Adipose tissue (tissue), 3 donors: ENCODE data around the gene TNNT2. TPM values are rescaled to one million over a fixed set of nuclear protein-coding genes. Genes with fewer than 3 reads are reported as not detected.

ENCODE experiments used
- H3K27ac ChIP-seq: one replicate; pipeline ENCODE4 v1.5.1; 2013; ENCODE audit warnings: low read depth, low read length
- WGBS, 3 donors: extraction: QIAGEN DNeasy Blood & Tissue Kit; methylation state at CpG; one replicate each; pipeline ENCODE4 v1.1.7; 2013; 5-methylcytosine and 5-hydroxymethylcytosine counted together
- polyA plus RNA-seq, 3 donors: library from polyadenylated mRNA; stranded (reverse); fragments of 200-250 nt; gene quantifications; one replicate each; pipeline ENCODE4 v1.2.3, GENCODE V29; 2013
- donor health status: healthy with polysubstance abuse.
- donor health status: Bipolar disorder and iron deficiency.
- donor health status: healthy.

TNNT2 gene
- polyA plus RNA-seq, 3 donors, result 0.91 to 23.8 (median 1.1) TPM

DNA sequence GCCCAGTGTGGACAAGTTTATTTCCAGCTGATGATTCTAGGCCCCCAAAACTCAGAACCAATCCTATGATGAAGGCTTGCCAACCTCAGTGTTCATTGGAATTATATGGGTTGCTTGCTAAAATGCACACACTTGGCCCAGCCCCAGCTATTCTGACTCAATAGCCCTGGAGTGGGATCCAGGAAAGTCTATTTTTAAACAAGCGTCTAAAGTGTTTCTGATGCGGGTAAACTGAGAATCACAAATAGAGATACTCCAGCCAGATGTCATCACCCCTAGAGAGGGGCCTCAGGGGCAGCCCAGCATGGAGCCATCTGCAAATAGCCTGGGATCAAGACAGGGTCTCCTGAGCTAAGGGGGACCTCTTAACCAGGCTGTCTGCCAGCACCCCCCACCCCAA lies 48.2 kb downstream of the TNNT2 start:
- no peak overlapping the region for H3K27ac ChIP-seq
- WGBS, 3 donors, result 59 to 79% (median 78%) methylated on average over 2 of the region's 2 CpGs

DNA sequence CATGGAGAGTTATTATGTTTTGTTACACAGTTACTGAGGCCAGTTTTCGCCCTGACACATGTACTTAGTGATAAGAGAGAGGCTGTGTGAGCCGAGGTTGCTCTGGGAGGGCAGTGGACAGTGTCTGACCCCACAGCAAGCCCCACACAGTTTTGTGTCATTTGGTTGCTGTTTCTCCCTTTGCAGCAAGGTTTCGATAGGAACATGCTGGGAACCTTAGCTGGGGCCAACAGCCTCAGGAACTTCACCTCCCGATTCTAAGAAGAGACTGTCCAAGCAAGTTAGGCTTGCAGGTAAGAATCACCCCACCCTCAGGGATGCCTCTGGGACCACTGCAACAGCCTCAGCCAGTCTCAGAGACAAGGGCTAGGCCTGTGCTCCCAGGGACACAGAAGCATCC lies 48.9 kb downstream of the TNNT2 start:
- WGBS, 3 donors, result 72 to 85% (median 84%) methylated on average over 4 of the region's 4 CpGs
- H3K27ac ChIP-seq, result no peak overlapping the region

DNA sequence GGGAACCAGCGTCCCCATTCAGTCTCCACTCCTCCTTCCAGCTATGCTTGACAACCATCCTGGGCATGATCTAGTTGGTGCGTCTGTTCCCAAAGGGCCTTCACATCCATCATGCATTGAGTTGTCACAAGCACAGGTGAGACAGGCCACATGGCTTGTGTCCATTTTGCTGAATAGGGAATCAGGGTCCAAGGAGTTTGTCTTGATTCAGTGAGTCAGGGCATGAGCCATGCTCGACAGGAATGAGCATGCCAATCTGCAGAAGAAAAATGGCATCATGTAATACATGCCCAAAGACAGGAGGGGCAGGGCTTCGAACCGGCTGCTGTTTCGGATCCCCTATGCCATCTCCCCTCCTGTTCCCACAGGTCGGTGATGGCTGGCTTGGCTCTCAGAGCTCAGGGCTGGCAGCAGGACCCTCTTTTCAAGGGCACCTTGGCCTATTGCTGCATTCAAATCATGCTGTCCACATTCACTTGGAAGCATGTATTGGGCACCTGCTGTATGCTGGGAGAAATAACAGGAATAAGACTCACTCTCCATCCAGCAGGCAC lies 49.7 kb downstream of the TNNT2 start:
- 86 to 95% (median 95%) methylated on average over 7 of the region's 7 CpGs for WGBS, 3 donors
- H3K27ac ChIP-seq, result no peak overlapping the region

DNA sequence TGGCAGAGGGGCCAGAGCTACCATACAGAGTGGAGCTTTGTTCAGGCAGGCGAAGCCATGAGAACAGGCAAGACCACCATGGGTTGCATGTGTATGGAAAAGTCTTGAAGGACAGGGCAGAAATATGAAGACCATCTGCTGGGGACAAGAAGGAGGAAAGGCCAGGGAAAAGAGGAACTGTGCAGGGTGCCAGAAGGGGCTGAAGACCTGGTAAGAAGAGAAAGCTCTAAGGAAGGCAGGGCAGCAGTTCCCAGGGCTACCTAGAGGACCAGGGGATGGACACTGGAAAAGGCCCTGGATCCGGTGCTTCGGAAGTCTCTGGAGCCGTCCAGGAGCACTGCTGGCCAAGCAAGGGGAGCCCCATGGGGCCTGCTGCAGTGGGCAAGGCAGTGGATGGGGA lies 50.8 kb downstream of the TNNT2 start:
- 70 to 90% (median 83%) methylated on average over 4 of the region's 4 CpGs for WGBS, 3 donors
- no peak overlapping the region for H3K27ac ChIP-seq

DNA sequence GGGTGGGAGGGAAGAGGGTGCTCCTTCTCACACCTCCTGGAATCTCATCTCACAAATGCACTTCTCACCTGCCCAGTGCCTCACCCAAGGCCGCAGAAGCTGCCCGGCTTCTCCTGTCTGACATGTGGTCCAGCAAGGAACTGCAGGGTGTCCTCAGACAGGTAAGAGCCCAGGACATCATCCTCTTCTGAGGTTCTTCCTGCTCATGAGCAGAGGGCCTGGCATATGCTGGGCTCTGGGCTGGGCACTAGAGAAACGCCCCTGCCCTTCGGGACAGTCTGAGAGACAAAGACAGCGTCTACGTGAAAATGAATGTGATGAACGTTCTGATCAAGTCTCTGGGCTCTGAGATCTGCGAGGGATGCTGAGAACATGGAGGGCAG lies 51.8 kb downstream of the TNNT2 start:
- H3K27ac ChIP-seq, result no peak overlapping the region
- 89 to 96% (median 94%) methylated on average over 8 of the region's 8 CpGs for WGBS, 3 donors

DNA sequence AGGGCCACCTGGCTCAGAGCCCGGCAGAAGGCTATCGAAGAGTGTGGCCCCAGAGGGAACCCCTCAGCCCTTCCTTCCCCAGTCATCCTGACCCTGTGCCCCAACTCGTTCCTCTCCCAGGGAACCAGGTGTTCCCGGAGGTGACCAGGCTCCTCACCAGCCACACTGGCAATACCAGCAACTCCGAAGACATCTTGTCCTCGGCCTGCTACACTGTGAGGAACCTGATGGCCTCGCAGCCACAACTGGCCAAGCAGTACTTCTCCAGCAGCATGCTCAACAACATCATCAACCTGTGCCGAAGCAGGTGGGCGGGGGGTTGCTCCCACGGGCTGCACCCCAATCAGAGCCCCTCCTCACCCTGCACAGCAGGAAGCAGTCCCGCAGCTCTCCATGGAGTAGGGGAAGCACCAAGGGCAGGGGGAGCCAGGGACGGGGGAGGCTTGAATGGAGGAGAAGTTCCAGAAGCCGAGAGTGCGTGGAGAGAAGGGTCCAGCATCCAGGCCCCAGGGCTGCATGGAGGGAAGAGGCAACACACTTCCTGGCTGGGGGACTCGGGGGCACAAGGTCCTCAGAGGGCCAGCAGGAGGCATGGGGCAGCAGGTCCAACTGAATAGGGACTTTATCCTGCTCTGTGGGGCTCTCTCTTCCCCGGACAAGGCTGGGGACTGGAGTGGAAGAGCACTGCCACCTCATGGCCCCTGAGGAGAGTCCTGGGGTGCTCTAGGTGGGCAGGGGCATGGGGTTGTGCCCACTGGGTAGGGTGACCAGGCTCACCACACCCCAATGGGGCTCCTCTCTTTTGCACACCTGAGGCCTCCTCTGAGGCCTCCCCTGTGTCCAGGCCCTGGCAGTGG lies 52.4 kb downstream of the TNNT2 start:
- WGBS, 3 donors, result 76 to 79% (median 78%) methylated on average over 15 to 16 of the region's 16 CpGs
- H3K27ac ChIP-seq, result no peak overlapping the region

DNA sequence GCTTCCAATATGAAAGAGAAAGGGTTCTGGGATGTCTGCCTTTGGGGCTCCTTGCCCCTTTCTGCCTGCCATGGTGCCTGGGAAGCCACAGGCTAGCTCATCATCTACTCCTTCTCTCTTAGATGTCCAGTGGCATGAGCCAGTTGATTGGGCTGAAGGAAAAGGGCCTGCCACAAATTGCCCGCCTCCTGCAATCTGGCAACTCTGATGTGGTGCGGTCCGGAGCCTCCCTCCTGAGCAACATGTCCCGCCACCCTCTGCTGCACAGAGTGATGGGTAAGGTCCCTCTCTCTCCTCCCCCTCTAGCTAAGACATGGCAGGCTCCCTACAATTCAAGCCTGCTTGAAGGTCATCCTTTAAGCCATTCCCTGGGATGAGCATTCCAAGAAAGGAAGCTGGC lies 53.2 kb downstream of the TNNT2 start:
- WGBS, 3 donors, result 95 to 97% (median 95%) methylated on average over 4 of the region's 4 CpGs
- H3K27ac ChIP-seq, result no peak overlapping the region

DNA sequence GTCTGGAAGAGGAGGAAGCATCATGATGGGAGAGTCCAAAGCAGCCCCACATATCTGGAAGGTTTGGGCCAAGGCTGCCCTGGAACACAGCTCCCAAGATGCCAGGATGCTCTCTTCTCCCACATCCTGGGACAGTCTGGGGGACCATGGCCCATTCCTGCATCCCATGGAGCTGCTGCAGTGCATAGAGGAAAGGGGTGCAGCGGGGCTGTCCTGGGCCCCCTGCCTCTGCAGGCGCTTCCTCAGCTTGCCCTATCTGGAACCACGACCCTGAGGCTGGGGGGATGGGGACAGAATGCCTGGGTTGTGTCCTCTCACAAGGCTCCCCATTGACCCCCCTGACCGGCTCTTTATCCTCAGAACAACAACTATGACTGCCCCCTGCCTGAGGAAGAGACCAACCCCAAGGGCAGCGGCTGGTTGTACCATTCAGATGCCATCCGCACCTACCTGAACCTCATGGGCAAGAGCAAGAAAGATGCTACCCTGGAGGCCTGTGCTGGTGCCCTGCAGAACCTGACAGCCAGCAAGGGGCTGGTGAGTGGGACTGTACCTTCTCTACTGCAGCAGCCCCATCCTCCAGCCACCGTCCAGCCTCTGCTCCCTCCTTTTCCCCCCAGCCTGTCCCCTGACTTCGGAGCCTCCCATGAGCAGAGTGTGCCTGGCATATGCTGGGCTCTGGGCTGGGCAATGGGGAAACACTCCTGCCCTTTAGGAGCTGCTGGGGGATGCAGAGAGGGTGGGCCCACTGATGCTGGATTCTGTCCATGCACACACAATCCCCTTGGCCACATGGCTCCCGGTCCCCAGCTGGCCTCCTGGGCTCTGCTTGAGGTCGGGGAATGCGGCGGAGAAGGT lies 54.6 kb downstream of the TNNT2 start:
- 88 to 92% (median 91%) methylated on average over 12 of the region's 12 CpGs for WGBS, 3 donors
- H3K27ac ChIP-seq, result no peak overlapping the region

DNA sequence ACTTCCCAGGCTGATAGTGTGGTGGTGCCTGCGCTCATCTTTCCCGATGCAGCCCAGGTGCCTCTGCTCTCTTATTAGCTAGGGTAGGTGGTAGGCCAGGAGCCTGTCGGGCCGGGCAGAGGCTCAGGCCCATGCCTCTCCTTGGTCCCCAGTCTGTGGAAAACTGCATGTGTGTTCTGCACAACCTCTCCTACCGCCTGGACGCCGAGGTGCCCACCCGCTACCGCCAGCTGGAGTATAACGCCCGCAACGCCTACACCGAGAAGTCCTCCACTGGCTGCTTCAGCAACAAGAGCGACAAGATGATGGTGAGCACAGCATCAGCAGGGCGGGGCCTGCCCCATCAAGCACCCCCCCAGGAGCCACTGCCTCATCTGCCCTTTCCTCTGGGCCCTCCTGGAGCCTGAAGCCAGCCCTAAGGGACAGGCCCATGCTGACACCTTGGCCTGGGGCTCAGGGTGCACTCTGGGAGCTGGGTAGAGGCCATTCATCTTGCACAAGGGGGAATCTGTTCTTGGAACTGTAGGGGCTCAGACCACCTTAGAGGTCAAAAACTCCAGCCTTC lies 55.6 kb downstream of the TNNT2 start:
- WGBS, 3 donors, result 87 to 90% (median 90%) methylated on average over 15 of the region's 15 CpGs
- H3K27ac ChIP-seq, result no peak overlapping the region

DNA sequence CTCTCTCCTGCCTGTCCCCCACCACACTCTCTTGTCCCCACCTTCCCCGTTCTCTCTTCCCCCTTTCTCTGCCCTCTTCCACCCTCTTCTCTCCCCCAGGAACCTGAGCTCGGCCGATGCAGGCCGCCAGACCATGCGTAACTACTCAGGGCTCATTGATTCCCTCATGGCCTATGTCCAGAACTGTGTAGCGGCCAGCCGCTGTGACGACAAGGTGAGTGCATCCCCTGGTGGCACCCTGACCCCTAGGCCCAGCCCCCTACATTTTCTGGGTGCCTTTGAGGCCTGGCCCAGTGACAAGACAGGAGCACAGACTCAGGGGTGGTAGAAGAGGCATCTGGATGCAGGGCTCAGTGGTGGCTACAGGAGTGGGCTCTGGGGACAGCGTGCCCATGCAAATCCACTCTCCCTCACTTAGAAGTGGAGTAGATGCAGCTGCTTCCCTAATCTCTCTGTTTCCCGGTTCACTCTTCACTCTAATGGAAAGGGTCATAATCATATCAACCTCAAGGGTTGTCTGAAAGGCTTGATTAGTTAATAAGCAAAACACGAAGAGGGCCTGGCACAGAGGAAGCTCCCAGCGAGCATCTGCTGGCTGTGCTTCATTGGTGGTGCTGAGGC lies 57.2 kb downstream of the TNNT2 start:
- WGBS, 3 donors, result 74 to 85% (median 80%) methylated on average over 12 of the region's 12 CpGs

DNA sequence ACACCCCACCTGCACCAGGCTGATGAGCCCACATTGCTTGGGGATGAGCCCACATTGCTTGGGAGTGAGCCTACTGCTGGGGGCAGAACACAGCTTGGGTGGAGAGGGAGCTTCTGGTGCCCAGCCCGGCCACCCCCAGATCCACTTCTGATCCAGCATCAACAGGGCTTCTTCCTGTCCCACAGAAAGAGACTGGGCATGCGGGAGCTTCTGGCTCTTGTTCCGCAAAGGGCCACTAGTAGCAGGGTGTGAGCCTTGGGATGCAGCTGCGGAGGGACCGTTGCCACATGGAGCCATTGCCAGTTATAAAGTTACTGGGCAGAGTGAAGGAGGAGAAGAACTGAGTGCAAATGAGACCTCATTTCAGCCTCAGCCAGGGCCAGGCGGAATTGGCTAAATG lies 57.8 kb downstream of the TNNT2 start:
- no peak overlapping the region for H3K27ac ChIP-seq
- WGBS, 3 donors, result 90 to 97% (median 96%) methylated on average over 4 to 6 of the region's 6 CpGs

More for the DNA sequence above, 57.2 kb downstream of the TNNT2 start:
- H3K27ac ChIP-seq, result no peak overlapping the region

DNA sequence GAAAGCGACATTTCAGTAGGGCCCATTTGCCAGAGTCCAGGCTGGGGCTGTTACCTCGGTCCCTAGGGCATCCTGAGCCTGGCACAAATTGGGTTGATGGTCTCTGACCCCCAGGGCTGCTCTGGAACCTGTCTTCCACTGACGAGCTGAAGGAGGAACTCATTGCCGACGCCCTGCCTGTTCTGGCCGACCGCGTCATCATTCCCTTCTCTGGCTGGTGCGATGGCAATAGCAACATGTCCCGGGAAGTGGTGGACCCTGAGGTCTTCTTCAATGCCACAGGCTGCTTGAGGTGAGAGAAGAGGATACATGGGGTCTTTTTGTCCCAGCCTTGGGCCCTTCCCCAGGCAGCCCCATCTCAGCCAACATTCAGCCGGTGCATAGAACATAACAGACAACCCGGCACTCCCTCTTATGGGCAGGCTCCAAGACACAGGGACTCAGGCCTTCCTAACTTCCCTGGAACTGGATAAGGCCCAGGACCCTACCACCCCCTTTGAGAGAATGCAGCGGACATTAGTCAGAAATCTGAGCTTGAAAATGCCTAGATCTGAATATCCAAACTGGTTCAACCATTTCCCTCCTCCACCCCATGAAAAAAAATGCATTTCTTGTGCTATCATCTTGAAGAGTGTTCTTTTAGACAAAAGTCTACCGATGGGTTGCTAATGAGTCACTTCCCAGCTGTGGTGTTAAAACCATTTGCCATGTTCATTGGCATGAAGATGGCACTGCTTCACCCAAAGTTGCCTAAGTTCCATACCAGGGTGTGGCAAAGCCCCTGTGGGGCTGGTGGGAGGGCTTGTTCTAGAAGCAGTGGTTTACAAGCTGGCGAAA lies 58.8 kb downstream of the TNNT2 start:
- WGBS, 3 donors, result 84 to 88% (median 86%) methylated on average over 15 of the region's 15 CpGs
- no peak overlapping the region for H3K27ac ChIP-seq

DNA sequence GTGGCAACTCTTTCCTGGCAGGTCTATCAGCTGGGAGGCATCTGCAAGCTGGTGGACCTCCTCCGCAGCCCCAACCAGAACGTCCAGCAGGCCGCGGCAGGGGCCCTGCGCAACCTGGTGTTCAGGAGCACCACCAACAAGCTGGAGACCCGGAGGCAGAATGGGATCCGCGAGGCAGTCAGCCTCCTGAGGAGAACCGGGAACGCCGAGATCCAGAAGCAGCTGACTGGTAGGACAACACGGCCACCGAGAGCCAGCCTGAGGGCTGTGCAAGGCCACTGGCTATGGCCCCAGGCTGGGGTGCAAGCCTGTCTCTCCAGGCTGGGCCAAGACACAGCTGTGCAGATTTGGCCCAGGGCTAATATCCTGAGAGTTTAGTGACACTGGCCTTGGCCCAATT lies 59.9 kb downstream of the TNNT2 start:
- H3K27ac ChIP-seq, result no peak overlapping the region
- WGBS, 3 donors, result 87 to 95% (median 92%) methylated on average over 13 of the region's 13 CpGs

DNA sequence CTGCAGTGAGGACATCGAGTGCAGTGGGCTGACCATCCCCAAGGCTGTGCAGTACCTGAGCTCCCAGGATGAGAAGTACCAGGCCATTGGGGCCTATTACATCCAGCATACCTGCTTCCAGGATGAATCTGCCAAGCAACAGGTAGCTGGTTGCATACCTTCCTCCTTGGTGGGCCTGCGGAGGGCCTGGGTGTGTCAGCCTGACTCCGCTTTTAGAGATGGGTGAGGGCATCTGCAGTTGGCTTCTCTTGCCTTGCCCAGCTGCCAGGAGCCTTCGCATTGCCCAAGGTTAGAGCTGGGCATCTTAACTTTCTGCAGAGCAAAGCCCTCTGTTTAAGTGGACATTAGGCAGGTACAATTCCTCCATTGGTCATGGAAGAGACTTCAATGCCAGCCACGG lies 60.9 kb downstream of the TNNT2 start:
- no peak overlapping the region for H3K27ac ChIP-seq
- 92 to 93% (median 92%) methylated on average over 5 of the region's 5 CpGs for WGBS, 3 donors

DNA sequence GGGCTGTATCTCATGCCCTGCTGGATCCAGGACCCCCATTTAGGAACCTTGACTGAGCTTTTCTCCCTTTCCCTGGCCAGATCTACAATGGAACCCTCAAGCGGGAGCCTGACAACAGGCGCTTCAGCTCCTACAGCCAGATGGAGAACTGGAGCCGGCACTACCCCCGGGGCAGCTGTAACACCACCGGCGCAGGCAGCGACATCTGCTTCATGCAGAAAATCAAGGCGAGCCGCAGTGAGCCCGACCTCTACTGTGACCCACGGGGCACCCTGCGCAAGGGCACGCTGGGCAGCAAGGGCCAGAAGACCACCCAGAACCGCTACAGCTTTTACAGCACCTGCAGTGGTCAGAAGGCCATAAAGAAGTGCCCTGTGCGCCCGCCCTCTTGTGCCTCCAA lies 64.4 kb downstream of the TNNT2 start:
- WGBS, 3 donors, result 93 to 95% (median 94%) methylated on average over 16 of the region's 16 CpGs
- no peak overlapping the region for H3K27ac ChIP-seq

DNA sequence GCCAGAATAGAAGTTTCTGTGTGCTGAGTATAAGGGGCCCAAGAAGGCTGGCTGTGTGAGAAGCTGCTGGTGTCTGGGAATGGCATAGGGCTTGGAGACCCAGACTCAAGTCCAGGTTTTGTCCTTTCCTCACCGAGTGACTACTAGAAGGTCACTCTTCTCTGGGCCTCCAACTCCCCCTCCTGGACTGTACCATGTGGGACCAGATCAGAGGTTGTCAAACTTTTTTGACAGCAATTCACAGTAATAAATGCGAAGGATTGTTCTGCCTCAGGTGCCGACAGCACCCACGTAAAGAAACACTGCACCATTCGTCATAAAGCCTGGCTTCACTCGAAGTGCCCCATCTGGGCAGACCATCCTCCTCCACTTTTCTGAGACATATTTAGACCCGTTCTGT lies 65.2 kb downstream of the TNNT2 start:
- H3K27ac ChIP-seq, result no peak overlapping the region
- 92 to 95% (median 92%) methylated on average over 7 of the region's 7 CpGs for WGBS, 3 donors

DNA sequence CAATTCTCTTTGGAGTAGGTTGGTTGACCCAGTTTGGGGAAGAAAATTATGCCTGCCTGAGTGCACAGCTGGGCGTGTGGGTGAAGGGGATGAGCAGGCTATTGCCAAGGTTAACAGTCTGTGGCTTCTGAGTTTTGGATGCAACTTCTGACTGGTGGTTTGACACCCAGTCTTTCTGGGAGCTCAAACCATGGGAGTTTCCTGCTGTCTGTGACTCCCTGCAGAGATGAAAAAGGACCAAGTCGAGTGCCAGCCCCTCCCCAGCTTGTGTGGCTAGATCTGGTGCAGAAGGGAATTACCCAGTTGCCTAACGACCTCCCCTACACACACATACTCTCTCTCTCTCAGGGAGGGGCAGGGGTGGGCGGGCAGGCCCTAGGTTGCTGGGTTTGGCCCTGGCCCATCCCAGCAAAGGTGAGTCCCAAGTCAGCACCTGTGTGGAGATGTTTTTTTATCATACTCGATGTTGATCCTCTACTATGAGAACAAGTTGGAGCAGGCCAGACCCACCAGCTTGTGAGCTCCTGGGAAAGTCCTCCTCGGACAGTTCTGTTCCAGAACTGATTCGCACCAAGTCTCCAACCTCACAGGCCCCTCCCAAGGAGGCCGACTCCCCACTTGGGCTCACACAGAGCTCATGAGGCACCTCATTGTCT lies 66.0 kb downstream of the TNNT2 start:
- no peak overlapping the region for H3K27ac ChIP-seq
- WGBS, 3 donors, result 46 to 75% (median 66%) methylated on average over 8 of the region's 8 CpGs
